ENCODE results near the gene PARN. TPM values are rescaled to one million over a fixed set of nuclear protein-coding genes. Genes with fewer than 3 reads are reported as not detected.
A peak's percentile ranks its signal among the peaks of the same experiment; 100 is the strongest.

The PARN gene
- total and polyA plus RNA-seq, 9 of the 15 experiments (the other 6 are each of a cell fraction or from before 2014, with no cell fraction given) = 9.6 to 51.3 (median 40.4) TPM

- TF ChIP-seq PKNOX1 (IDR thresholded peaks at IDR 0.05) (peak; percentile 83), ATF3 (IDR thresholded peaks at IDR 0.05) (peak; percentile 44; the same call in 1 of the 2 replicates), ATF3 (CRISPR knock-in tag; conservative IDR thresholded peaks at IDR 0.05) (no peak), MNT (conservative IDR thresholded peaks at IDR 0.05) (peak in 1 of 2 experiments; percentile 49; a peak in 1 of 4 replicates)
These were observed 144.9 kb downstream of the PARN start (continued) for GRCh38 chr16:14485121-14485551.

- POLR2A ChIA-PET = no interaction called here
- in situ Hi-C loops (cut with MboI) (no loop called here), intact Hi-C loops (cut with micrococcal nuclease) (no loop called here)
- Histone ChIP-seq H3K27me3 (ENCODE audit: control insufficient read depth in 2 of 2, insufficient read depth in 2 of 2, low read length in 2 of 2) (no peaks in the 10 kb centered on the region), H3K4me1 (replicated peaks in 1 of 2; ENCODE audit: control insufficient read depth in 2 of 2, insufficient read depth in 2 of 2, low read length in 2 of 2) (peaks cover 7 to 27% of the 10 kb centered on the region in 2 experiments), H3K27ac (ENCODE audit: extremely low read depth, low read depth, low read length) (no peak overlapping the region), H3K9me3 (replicated peaks; ENCODE audit: control insufficient read depth, insufficient read depth, low read depth, low read length) (no peaks in the 10 kb centered on the region), H3K4me2 (ENCODE audit: insufficient read depth, low read length) (no peak overlapping the region), H3K79me2 (ENCODE audit: control insufficient read depth, insufficient read depth, low read length) (0 out of 3 replicates have a peak, but pooled peaks cover 11% of the 10 kb centered on the region), H3K9ac (ENCODE audit: insufficient read depth in 1 of 2, low read depth in 2 of 2, low read length in 2 of 2) (no peak overlapping the region), H4K20me1 (replicated peaks; ENCODE audit: control insufficient read depth, insufficient read depth, low read length) (no peaks in the 10 kb centered on the region), H3K36me3 (ENCODE audit: control insufficient read depth, insufficient read depth, low read length) (peaks cover 22% of the 10 kb centered on the region; the same call in 2 of the 3 replicates), H3K9me1 (ENCODE audit: control insufficient read depth, insufficient read depth, low read length) (no peaks in the 10 kb centered on the region), H2AFZ (ENCODE audit: low read depth, low read length) (no peak overlapping the region), H3K4me3 (no peak overlapping the region)
- no peak for FAIRE-seq
- no peak for DNase-seq (ENCODE audit: extremely low read depth in 1 of 4, low spot score in 3 of 4)
- CTCF ChIA-PET (ENCODE audit: low intra/inter-chr PET ratio) = no interaction called here
- WGBS (ENCODE audit: insufficient coverage, low coverage, missing lambda C conversion rate) = 84% methylated on average over 6 of the region's 6 CpGs
- ATAC-seq = no peak
- BruUV-seq (replicated peaks) = no TSS peak
- TF ChIP-seq HMGN3 (IDR thresholded peaks at IDR 0.05; ENCODE audit: borderline replicate concordance, extremely low read depth, insufficient read length, low read depth, low read length) (no peak), ZNF146 (CRISPR knock-in tag; IDR thresholded peaks at IDR 0.05; ENCODE audit: unreplicated experiment) (no peak), ZNF274 (IDR thresholded peaks at IDR 0.05; ENCODE audit: borderline replicate concordance, low read depth, low read length) (no peak), ZNF347 (CRISPR knock-in tag; IDR thresholded peaks at IDR 0.05; ENCODE audit: low read depth) (no peak), SRSF7 (optimal IDR thresholded peaks at IDR 0.05; ENCODE audit: low read depth, low read length) (no peak), RAD21 (CRISPR knock-in tag; conservative IDR thresholded peaks at IDR 0.05 in 1 of 2, IDR thresholded peaks at IDR 0.05 in 1 of 2) (no peak), PHF21A (IDR thresholded peaks at IDR 0.05; ENCODE audit: borderline replicate concordance, low read depth) (no peak), CHD1 (IDR thresholded peaks at IDR 0.05; ENCODE audit: low read length) (no peak), ILF3 (IDR thresholded peaks at IDR 0.05; ENCODE audit: borderline replicate concordance) (no peak), RBFOX2 (IDR thresholded peaks at IDR 0.05; ENCODE audit: low read depth, low read length) (no peak), NELFE (IDR thresholded peaks at IDR 0.05; ENCODE audit: insufficient read depth, insufficient read length) (no peak), ATF7 (IDR thresholded peaks at IDR 0.05) (no peak), ZNF316 (IDR thresholded peaks at IDR 0.05) (no peak), BCOR (IDR thresholded peaks at IDR 0.05) (no peak), POLR3A (IDR thresholded peaks at IDR 0.05; ENCODE audit: borderline replicate concordance, extremely low read depth, insufficient read depth, insufficient read length) (no peak)
These were observed 146.2 kb downstream of the PARN start for GRCh38 chr16:14483819-14484385.

All from K562 (cell line).